HG03095 (cell line): ENCODE data around the gene STIMATE.

Experiments used
- ATAC-seq: cut with Tn5 transposase; IDR thresholded peaks from one replicate; pipeline ENCODE4 v1.9.1; 2021; ENCODE audit warnings: moderate library complexity; ENCODE audit not compliant: unreplicated experiment

Gene STIMATE

GRCh38 chr3:52871761-52872160 lies 25.6 kb downstream of the STIMATE start:
- ATAC-seq = no peak

GRCh38 chr3:52870471-52870870 lies 26.9 kb downstream of the STIMATE start:
- no peak for ATAC-seq

- no peak for ATAC-seq
These were observed 30.9 kb downstream of the STIMATE start for GRCh38 chr3:52866427-52866826.

- no peak for ATAC-seq
These were observed 31.4 kb downstream of the STIMATE start for GRCh38 chr3:52865994-52866393.

GRCh38 chr3:52860424-52860768 lies 37.0 kb downstream of the STIMATE start:
- ATAC-seq = no peak

GRCh38 chr3:52859686-52860423 lies 37.5 kb downstream of the STIMATE start:
- no peak for ATAC-seq

GRCh38 chr3:52857864-52858263 lies 39.5 kb downstream of the STIMATE start:
- ATAC-seq = no peak

- ATAC-seq = no peak
These were observed 40.2 kb downstream of the STIMATE start for GRCh38 chr3:52857133-52857532.

GRCh38 chr3:52856666-52857065 lies 40.7 kb downstream of the STIMATE start:
- ATAC-seq = no peak

- ATAC-seq = no peak
These were observed 43.3 kb downstream of the STIMATE start for GRCh38 chr3:52854013-52854412.

GRCh38 chr3:52852419-52852818 lies 44.9 kb downstream of the STIMATE start:
- ATAC-seq = no peak

- no peak for ATAC-seq
These were observed 46.0 kb downstream of the STIMATE start for GRCh38 chr3:52851348-52851747.

- ATAC-seq = no peak
These were observed 47.7 kb downstream of the STIMATE start for GRCh38 chr3:52849656-52850055.

- no peak for ATAC-seq
These were observed 48.7 kb downstream of the STIMATE start for GRCh38 chr3:52848617-52849016.

- no peak for ATAC-seq
These were observed 49.6 kb downstream of the STIMATE start for GRCh38 chr3:52847726-52848125.

GRCh38 chr3:52847241-52847640 lies 50.1 kb downstream of the STIMATE start:
- no peak for ATAC-seq

- ATAC-seq = no peak
These were observed 50.8 kb downstream of the STIMATE start for GRCh38 chr3:52846432-52846965.

GRCh38 chr3:52845691-52846431 lies 51.5 kb downstream of the STIMATE start:
- no peak for ATAC-seq

- no peak for ATAC-seq
These were observed 52.2 kb downstream of the STIMATE start for GRCh38 chr3:52845157-52845556.

GRCh38 chr3:52844290-52844975 lies 52.9 kb downstream of the STIMATE start:
- no peak for ATAC-seq

GRCh38 chr3:52843881-52844280 lies 53.5 kb downstream of the STIMATE start:
- ATAC-seq = no peak
